ENCODE data around the gene UBAP2. TPM values are rescaled to one million over a fixed set of nuclear protein-coding genes. Genes with fewer than 3 reads are reported as not detected.
"Not testable (repeated sequence)": the region's sequence is repeated elsewhere in the genome, so short reads cannot be mapped to it uniquely, and the experiment has no call there.

UBAP2 gene
- total RNA-seq, 2 donors from 2014 or later = 45.7 to 57.0 TPM

DNA sequence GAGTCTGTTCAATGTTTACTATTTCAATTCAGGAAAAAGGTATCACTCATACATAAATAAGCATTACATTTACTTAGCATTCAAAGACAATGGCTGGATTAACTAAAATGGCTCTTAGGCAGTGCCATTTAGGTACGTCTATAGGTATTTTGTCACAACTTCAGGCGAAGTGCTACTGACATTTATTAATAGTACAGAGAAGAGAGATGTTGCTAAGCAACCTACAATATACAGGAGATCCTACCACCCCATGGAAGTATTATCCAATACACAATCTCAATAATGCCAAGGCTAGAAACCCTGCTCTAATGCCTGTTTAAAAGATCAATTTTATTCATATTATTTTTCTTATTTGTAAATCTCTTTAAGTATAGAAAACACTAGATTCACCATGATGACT is 76.0 kb downstream of the UBAP2 start:
- Mint-ChIP-seq H3K4me1 (no peaks in the 10 kb centered on the region), H3K27me3 (no peaks in the 10 kb centered on the region), H3K4me3 (no peak overlapping the region), H3K27ac (no peak overlapping the region), H3K9me3 (no peaks in the 10 kb centered on the region), H3K36me3 (ENCODE audit: low read depth) (peaks cover 79% of the 10 kb centered on the region)
- ATAC-seq (replicated peaks) = no peak

DNA sequence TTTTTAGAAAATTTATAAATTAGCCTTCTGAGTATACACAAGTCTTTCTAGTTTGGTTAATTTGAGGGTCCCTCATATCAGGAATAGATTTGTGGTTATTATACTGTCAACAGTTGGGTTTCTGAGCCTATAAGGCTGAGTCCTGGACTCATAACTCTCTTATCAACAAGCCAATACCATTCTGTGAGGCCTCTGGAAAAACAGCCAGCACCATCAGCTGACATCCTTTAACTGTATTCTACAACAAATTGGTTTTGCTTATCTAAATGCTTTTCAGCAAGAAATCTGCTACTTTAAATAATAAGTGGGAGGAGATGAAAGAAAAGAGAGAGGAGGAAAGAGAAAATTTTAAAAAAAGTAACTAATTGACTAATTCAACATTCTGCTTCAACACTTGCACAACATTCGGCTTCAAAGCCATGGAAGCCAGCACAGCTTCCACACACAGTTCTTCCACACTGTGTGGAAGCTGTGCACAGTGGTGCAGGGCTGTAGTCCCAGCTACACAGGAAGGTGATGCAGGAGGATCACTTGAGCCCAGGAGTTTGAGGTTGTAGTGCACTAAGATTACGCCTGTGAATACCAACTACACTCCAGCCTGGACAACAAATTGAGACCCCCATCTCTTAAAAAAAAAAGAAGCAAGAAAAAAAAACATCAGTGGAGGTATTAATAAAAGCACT is 84.5 kb downstream of the UBAP2 start:
- Mint-ChIP-seq H3K27ac (peak overlapping the region; percentile 44), H3K9me3 (no peaks in the 10 kb centered on the region), H3K4me3 (no peak overlapping the region), H3K27me3 (no peaks in the 10 kb centered on the region), H3K4me1 (no peaks in the 10 kb centered on the region), H3K36me3 (ENCODE audit: low read depth) (peaks cover 77% of the 10 kb centered on the region)
- ATAC-seq (replicated peaks) = no peak

DNA sequence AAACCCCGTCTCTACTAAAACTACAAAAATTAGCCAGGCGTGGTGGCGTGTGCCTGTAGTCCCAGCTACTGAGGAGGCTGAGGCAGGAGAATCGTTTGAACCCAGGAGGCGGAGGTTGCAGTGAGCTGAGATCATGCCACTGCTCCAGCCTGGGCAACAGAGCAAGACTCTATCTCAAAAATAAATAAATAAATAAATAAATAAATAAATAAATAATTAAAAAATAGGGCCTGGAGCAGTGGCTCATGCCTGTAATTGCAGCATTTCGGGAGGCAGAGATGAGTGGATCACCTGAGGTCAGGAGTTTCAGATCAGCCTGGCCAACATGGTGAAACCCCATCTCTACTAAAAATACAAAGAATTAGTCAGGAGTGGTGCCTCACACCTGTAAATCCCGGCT is 86.2 kb downstream of the UBAP2 start:
- not testable (repeated sequence) for H3K4me1 Mint-ChIP-seq; H3K27me3 Mint-ChIP-seq; H3K9me3 Mint-ChIP-seq; ATAC-seq (replicated peaks); H3K27ac Mint-ChIP-seq; H3K4me3 Mint-ChIP-seq
- peaks cover 86% of the 10 kb centered on the region for H3K36me3 Mint-ChIP-seq (ENCODE audit: low read depth)

DNA sequence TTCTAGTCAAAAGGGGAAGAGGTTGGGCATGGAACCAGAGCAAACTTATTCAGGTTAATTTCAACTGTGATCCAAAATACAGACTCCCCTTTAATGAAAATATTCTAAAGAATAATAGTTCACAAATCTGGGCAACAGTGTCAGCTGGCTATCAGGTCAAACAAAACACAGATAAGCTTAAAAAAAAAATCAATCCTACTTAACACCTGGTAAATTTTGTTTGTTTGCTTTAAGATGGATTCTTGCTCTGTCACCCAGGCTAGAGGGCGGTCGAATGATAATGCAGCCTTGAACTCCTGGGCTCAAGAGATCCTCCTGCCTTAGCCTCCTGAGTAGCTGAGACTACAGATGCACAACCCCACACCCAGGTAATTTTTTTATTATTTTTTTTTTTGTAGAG is 89.0 kb downstream of the UBAP2 start:
- Mint-ChIP-seq H3K27ac (no peak overlapping the region), H3K4me1 (no peaks in the 10 kb centered on the region), H3K27me3 (no peaks in the 10 kb centered on the region), H3K9me3 (no peaks in the 10 kb centered on the region), H3K4me3 (no peak overlapping the region), H3K36me3 (ENCODE audit: low read depth) (peaks cover 89% of the 10 kb centered on the region)
- ATAC-seq (replicated peaks) = no peak

DNA sequence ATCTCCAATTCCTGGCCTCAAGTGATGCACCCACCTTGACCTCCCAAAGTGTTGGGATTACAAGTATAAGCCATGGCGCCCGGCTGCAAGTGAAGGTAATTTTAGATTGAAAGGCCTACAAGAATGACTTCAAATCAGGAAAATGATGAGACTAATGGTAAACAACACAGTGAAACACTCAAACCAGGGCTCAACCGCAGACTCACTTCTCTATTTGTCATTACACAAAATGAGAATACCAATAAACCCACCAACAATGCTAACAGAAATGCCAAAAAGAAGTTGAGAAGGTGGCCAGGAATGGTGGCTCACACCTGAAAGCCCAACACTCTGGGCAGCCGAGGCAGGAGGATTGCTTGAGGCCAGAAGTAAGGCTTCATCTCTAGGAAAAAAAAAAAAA is 92.1 kb downstream of the UBAP2 start:
- no peak overlapping the region for H3K4me3 Mint-ChIP-seq

DNA sequence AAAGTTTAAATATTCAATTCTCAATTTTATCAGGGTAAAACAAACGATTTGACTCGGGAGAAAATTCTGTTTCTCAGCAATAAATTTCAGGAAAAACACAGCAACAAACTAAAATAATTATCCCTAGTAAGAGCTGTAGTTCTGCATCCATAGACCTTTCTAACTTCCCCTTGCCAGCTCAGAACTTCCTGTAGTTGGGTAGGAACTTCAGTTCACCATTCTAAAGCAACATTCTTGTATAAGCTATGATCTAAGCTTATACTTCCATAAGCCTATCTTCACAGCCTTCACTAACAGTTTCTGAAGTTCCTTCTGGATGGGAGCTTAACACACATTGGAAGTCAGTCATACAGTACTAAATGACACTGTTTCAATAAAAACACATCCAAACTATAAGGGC is 96.6 kb downstream of the UBAP2 start:
- Mint-ChIP-seq H3K4me1 (no peaks in the 10 kb centered on the region), H3K9me3 (no peaks in the 10 kb centered on the region)
- ATAC-seq (replicated peaks) = no peak

More for the DNA sequence above, 92.1 kb downstream of the UBAP2 start:
- no peaks in the 10 kb centered on the region for H3K4me1 Mint-ChIP-seq
- no peak overlapping the region for H3K27ac Mint-ChIP-seq
- peaks cover 96% of the 10 kb centered on the region for H3K36me3 Mint-ChIP-seq (ENCODE audit: low read depth)
- no peaks in the 10 kb centered on the region for H3K27me3 Mint-ChIP-seq
- no peak for ATAC-seq (replicated peaks)
- H3K9me3 Mint-ChIP-seq = no peaks in the 10 kb centered on the region

DNA sequence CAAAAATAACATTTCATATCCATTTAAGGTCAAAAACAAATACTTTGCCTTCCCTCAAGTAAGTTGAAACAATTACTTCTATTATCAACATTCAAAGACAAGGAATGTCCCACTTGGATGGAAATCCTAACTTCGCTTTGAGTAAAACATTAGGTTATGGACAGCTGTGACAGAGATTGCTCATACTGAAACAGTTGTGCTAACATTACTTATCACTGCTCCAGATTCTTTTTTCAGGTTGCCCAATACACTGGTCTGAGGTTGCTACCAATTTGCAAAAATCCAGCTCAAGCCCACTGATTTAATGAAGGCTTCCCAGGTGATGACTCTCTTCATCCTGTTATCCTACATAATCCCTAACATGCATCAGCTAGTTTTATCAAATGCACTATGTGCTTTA is 98.3 kb downstream of the UBAP2 start:
- ATAC-seq (replicated peaks) = no peak
- Mint-ChIP-seq H3K4me3 (no peak overlapping the region), H3K9me3 (no peaks in the 10 kb centered on the region), H3K27ac (no peak overlapping the region), H3K36me3 (ENCODE audit: low read depth) (peaks cover 89% of the 10 kb centered on the region), H3K27me3 (no peaks in the 10 kb centered on the region), H3K4me1 (no peaks in the 10 kb centered on the region)

More for the DNA sequence above, 96.6 kb downstream of the UBAP2 start:
- Mint-ChIP-seq H3K36me3 (ENCODE audit: low read depth) (peaks cover 89% of the 10 kb centered on the region), H3K4me3 (no peak overlapping the region), H3K27me3 (no peaks in the 10 kb centered on the region), H3K27ac (no peak overlapping the region)

DNA sequence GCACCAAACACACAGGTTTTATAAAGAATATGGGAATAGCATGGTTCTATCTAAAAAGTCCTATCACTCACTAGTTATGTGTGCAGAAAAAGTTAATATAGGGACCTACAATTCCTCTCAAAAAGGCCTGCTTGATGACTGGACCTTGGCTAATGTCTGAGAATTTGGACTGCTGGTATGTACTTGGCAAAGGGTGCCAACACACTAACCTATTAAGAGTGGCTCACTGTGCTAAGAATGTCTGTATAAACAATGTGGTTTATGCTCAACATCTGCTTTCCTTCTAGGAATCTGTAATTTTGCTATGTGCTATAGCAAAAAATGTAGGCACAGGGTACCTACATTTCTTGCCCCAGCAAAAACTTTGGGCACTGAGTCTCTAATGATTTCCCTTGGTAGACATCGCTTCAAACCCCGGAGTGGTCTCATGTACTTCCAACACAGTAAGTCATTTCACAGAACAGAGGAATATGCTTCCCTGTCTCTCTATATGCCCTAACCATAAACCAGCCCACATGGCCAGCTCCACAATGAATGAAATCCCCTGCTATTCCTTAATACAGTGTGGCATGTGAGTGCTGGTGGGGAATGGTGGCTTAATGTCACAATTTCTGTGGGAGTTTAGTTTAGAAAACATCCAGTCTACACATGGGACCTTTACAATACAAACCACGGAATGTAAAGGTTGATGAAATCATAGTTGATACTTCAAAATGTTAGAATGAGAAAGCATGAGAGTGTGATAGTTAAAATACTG is 101.7 kb downstream of the UBAP2 start:
- Mint-ChIP-seq H3K4me3 (no peak overlapping the region), H3K27ac (no peak overlapping the region), H3K27me3 (no peaks in the 10 kb centered on the region), H3K4me1 (no peaks in the 10 kb centered on the region), H3K36me3 (ENCODE audit: low read depth) (peaks cover 90% of the 10 kb centered on the region), H3K9me3 (no peaks in the 10 kb centered on the region)
- no peak for ATAC-seq (replicated peaks)

DNA sequence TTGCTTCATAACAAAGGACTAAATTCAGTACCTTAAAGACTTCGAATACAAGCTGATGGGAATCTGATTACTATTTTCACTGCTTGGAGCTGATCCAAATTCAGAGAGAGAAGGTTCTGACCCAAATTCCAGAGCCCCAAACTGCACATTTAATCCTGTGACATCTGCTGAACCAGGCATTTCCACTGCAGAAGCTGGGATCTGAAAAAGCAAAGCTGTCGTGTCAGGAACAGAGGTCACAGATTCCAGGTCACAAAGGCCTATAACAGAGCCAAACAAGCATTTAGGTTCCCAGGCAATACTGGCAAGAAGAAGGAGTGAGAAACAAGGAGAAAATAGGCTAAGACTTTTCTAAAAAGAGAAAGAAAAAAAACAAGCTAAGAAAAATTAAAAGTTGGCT is 105.3 kb downstream of the UBAP2 start:
- no peaks in the 10 kb centered on the region for H3K9me3 Mint-ChIP-seq
- no peak overlapping the region for H3K4me3 Mint-ChIP-seq
- H3K27ac Mint-ChIP-seq = peak overlapping the region; percentile 65
- H3K36me3 Mint-ChIP-seq (ENCODE audit: low read depth) = peaks cover 98% of the 10 kb centered on the region
- peaks cover 4% of the 10 kb centered on the region for H3K4me1 Mint-ChIP-seq
- no peaks in the 10 kb centered on the region for H3K27me3 Mint-ChIP-seq
- no peak for ATAC-seq (replicated peaks)

DNA sequence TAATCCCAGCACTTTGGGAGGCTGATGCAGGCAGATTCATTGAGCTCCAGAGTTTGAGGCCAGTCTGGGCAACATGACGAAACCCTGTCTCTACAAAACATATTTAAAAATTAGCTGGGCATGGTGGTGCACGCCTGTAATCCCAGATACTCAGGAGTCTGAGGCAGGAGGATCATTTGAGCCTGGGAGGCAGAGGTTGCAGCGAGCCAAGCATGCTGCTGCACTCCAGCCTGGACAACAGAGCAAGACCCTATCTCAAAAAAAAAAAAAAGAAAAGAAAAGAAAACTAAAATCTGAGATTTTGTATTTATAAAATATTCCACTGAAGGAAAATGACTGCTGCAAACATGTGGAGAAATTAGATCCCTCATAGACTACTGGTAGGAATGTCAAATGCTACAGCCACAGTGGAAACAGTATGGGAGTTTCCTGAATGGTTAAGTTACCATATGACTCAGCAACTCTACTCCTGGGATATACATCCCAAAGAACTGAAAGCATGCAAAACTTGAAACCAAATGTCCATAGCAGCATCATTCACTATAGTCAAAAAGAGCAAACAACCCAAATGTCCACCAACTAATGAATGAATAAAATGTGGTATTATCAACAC is 106.1 kb downstream of the UBAP2 start:
- no peak for ATAC-seq (replicated peaks)
- Mint-ChIP-seq H3K27ac (no peak overlapping the region), H3K4me3 (no peak overlapping the region), H3K4me1 (peaks cover 4% of the 10 kb centered on the region), H3K27me3 (no peaks in the 10 kb centered on the region), H3K9me3 (no peaks in the 10 kb centered on the region), H3K36me3 (ENCODE audit: low read depth) (peaks cover 98% of the 10 kb centered on the region)

DNA sequence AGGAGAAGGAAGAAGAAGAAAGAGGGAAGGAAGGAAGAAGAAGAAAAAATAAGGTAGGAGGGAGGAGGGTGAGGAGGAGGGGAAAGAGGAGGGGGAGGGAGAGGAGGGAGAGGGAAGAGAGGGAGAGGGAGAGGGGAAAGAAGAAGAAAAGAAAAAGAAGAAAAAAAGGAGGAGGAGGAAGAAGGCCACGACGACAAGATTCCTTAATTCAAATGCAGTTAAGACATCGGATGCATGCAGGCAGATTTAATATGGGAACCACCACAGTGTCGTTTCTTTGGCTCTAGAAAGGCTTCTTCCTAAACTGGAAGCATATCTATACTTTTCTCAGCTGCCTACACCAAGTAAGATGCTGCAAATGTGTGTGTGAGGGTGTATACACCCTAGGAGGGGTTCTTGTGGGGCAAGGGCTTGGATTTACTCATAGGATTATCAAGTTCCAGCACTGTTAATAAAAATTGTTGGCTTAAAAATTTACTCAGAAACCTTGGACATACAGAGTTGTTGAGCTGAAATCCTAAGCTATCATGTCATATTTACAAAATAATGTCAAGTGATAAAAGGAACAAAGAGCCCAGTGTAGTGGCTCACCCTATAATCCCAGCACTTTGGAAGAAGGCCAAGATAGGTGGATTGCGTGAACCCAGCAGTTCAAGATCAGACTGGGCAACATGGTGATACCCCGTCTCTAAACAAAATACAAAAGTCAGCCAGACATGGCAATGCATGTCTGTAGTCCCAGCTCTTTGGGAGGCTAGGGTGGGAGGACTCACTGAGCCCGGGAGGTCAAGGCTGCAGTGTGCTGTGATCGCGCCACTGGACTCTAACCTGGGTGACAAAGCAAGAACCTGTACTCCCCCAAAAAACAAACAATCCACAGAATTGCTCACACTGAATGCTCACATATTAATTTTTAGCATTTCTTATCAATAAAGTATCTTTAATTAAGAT is 108.5 kb downstream of the UBAP2 start:
- Mint-ChIP-seq H3K9me3 (no peaks in the 10 kb centered on the region), H3K27me3 (no peaks in the 10 kb centered on the region), H3K4me1 (peaks cover 4% of the 10 kb centered on the region), H3K27ac (no peak overlapping the region), H3K36me3 (ENCODE audit: low read depth) (peaks cover 98% of the 10 kb centered on the region), H3K4me3 (no peak overlapping the region)
- ATAC-seq (replicated peaks) = no peak

DNA sequence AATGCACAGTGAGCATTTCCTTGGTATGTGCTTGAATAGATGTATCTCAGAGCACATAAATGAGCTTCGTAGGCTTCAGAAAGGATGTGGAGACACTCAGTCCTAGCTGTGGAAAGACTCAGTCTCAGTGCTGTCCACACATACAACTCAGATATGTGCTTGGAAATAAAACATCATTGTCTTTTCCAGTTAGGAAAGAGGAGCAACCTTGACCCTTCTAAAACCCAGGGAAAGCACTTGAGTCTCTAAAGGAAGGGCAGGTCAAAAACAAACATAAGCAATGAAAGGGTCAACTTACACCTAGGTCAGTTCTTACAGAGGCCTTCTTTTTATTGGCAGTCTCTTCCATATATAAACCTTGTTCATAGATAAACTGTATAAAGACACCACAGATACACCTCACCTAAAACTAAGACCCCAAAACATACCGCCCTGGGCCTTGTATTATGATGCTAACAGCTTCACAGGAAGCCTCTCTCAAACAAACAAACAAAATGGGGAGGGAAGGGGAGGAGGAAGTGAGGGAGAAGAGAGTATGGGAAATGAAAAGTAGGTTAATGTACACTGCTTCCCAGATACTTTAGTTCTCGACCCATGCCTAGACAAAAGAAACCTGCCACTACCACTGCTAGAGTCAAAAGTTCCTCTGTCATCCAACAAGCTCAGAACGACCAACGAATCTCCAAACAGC is 114.4 kb downstream of the UBAP2 start:
- H3K27ac Mint-ChIP-seq = no peak overlapping the region
- no peaks in the 10 kb centered on the region for H3K27me3 Mint-ChIP-seq
- ATAC-seq (replicated peaks) = no peak
- H3K36me3 Mint-ChIP-seq (ENCODE audit: low read depth) = peaks cover 98% of the 10 kb centered on the region
- H3K4me3 Mint-ChIP-seq = no peak overlapping the region
- peaks cover 4% of the 10 kb centered on the region for H3K4me1 Mint-ChIP-seq
- no peaks in the 10 kb centered on the region for H3K9me3 Mint-ChIP-seq

DNA sequence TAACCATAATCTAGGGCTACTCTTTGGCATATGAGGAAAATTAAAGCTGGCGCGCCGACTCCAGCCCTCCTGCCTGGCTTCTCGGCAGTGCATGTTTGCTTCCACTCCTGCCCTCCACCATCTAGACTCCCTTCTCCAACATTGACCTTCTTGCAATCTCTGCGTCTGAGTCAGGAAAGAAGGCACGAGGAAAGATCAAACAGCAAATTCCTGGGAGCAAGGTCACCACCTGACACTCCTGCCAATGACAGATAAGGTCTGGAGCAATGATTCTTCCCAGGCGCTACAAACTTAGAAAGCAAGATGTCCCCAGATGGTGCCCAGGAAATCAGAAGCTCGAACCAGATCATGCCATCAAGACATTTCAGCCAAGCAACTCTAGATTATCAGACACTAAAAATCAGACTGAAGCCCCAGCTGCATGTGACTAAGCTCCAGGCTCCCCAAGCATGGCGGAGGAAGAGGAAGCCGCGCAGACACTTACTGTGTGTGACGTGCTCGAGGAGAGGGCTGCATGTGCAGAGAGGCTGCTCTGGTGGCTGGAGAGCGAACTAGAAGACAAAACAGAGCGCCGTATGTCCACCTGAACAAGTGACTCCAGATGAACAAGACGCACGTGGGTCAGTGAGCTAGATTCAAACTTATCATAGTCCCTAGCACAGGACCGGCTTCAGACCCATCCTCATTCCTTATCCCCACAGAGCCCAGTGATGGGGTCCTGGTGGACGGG is 116.4 kb downstream of the UBAP2 start:
- H3K4me1 Mint-ChIP-seq = peaks cover 4% of the 10 kb centered on the region
- H3K4me3 Mint-ChIP-seq = no peak overlapping the region
- H3K27me3 Mint-ChIP-seq = no peaks in the 10 kb centered on the region
- peak overlapping the region; percentile 53 for H3K27ac Mint-ChIP-seq
- no peaks in the 10 kb centered on the region for H3K9me3 Mint-ChIP-seq
- ATAC-seq (replicated peaks) = no peak
- H3K36me3 Mint-ChIP-seq (ENCODE audit: low read depth) = peaks cover 98% of the 10 kb centered on the region

Data from activated T-helper 17 cell treated with anti-CD3 and anti-CD28 coated beads, Interleukin-2, amount 50 U/mL, for 72 hours (primary cell).